Stimulated activated CD8-positive, alpha-beta memory T cell treated with anti-CD3 and anti-CD28 coated beads, Interleukin-12 subunit alpha, Interleukin-12 subunit beta, amount 100 ng/mL, for 1 hour (primary cell): Measurements from ENCODE around the gene MYRF.

ENCODE experiments used
- DNase-seq: peaks from one replicate; pipeline ENCODE4 v3.0.0-alpha.2; 2020; ENCODE audit warnings: low read depth

The MYRF gene

DNA sequence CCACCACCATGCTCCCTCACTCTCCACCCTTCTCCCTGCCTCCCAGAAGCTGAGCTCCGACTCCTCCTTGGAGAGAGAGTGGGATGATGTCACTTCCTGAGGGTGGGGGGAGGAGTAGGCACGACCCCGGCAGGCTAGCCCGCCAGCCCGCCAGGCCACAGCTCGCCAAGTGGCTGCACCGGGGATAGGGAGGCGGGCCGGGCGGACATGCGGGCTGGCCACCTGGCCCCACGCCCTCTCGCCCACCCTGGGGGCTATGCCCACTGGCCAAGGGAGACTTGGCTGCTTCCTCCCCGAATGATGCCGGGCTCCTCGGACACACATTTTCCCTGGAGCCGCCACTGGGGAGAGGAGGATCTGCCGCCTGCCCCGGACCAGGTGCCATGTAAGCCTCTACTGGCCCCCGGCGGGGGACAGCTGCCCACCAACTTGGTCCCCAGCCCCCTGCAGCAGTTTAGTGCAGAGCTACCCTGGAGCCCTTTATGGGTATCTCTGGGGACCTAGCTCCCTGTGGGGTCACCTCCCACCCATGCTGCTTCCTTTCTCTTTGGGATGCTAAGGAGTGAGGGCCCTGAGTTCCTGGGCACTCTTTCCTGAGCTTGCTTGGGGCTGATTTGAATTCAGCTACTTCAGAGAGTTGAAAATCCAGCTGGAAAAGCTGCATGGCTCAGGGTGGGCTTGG lies 33.7 kb upstream of the MYRF start:
- DNase-seq, result no peak

DNA sequence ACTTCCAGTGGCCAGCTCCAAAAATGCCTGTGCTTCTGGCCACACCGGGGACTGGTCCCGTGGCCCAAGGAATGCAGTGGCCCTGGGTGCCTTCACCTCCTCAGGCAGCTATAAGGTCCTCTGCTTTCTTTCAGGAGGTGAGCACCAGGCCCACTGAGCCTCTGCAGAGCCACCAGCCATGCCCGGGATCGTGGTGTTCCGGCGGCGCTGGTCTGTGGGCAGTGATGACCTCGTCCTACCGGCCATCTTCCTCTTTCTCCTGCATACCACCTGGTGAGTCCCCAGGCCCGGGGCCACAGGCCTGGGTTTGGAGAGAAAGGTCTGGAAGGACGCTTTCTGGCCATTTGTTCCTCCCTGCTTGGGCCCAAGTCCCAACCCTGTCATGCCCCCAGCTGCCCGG lies 32.5 kb upstream of the MYRF start:
- no peak for DNase-seq

DNA sequence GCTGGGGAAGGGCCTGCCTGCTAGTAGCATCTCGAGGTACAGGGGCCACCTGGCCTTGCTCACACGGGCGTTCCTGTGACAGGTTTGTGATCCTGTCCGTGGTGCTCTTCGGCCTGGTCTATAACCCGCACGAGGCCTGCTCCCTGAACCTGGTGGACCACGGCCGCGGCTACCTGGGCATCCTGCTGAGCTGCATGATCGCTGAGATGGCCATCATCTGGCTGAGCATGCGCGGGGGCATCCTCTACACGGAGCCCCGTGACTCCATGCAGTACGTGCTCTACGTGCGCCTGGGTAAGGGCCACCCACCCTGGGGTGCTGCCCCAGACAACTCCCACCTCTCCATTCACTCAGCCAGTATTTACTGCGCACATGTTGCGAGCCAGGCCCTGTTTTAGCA lies 31.8 kb upstream of the MYRF start:
- DNase-seq, result no peak

DNA sequence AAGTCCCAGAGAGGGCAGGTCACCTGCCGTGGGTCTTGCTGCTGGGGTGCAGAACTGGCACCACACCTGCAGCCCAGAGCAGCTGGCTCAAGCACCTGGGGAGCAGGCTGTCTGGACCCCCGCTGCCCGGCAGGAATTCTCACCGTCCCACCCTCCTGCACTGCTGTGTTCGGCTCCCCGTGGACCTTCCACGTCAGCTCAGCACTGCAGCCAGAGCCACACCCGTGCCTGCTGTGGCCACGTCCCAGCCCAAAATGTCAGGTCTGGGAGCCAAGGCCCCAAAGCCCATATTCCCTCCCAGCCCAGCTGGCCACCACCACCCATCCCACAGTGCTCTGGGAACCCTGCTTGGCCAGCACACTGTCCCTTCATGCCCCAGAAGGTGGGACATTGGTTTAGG lies 28.0 kb upstream of the MYRF start:
- no peak for DNase-seq

DNA sequence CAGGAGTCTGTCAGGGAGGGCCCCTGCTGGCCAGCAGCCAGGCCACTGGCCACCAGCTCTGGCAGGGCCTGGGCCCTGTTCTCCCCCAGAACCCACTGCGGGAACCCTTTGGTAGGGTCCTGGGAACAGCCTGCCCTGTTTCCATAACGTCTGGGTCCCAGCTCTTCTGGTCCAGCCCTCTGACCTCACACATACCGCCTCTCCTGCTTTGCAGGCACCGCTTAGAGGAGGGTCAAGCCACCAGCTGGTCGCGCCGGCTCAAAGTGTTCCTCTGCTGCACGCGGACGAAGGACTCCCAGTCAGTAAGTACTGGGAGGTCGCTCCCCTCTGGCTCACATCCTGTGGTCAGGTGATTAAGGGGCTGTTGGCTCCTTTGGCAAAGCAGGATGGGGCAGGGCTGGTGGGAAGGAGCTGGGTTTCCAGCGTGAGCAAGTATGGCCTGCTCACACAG lies 26.6 kb upstream of the MYRF start:
- no peak for DNase-seq

DNA sequence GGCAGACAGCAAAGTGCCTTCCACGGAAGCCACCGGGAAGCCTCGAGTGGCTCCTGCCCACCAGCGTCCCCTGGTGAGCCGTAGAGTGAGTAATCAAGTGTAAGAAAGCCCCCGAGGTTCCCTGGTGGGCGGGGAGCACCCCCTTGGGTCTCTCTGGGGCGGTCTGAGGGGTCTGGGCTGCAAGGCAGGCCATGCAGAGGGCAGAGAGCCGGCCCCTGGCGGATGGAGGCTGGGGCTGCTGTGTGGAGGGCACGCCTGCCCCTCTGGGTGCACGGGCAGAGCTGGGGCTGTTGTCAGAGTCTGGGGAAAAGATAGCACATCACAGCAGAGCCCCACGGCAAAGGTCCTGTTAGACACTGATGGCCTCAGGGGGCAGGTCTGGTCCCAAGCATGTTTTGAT lies 25.7 kb upstream of the MYRF start:
- DNase-seq, result no peak

DNA sequence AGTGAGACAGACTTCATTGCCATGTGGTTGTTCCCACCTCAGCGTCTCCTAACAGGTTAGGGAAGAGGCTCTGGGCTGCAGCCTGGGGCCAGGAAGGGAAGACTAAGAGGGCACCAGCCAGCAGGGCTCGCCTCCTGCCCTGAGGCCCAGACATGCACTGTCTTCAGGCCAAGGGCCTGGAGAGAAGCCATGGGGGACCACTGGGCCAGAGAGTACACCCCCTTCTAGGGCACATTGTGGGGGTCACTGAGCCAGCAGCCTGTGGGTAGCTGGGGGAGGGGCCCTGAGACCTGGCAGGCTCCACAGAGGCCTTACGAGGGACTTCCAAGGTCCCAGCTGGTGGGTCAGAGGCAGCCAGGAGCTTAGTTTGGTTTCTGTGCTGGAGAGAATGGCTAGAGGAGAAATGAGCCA lies 25.0 kb upstream of the MYRF start:
- DNase-seq, result no peak

GRCh38 chr11:61728066-61728939 lies 24.1 kb upstream of the MYRF start:
- DNase-seq, result no peak

- DNase-seq, result no peak
These were observed 23.6 kb upstream of the MYRF start for GRCh38 chr11:61728940-61729219.

- no peak for DNase-seq
These were observed 22.0 kb upstream of the MYRF start for GRCh38 chr11:61730240-61730994.

- DNase-seq, result no peak
These were observed 21.1 kb upstream of the MYRF start for GRCh38 chr11:61731211-61731951.

- DNase-seq, result no peak
These were observed 20.3 kb upstream of the MYRF start for GRCh38 chr11:61731952-61732675.

DNA sequence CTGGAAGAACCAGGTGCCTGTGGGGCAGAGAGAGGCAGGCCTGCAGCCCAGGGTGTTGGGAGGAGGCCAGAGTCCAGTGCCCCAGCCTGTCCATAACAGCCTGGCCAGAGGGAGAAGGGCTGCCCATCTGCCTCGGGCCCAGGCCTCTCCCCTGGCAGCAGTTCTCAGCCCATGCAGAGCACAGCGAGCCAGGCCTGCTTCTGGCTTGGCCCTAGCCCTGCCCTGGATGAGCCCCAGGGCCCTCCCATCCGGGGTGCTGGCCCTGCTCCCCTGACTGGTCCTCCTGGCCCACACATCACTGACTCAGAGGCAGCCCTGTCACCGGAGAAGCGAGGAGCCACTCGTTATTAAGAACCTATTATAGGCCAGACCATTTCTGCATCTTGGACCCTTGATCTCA lies 19.7 kb upstream of the MYRF start:
- DNase-seq, result no peak

GRCh38 chr11:61733120-61733978 lies 19.1 kb upstream of the MYRF start:
- peak; percentile 66 for DNase-seq

DNA sequence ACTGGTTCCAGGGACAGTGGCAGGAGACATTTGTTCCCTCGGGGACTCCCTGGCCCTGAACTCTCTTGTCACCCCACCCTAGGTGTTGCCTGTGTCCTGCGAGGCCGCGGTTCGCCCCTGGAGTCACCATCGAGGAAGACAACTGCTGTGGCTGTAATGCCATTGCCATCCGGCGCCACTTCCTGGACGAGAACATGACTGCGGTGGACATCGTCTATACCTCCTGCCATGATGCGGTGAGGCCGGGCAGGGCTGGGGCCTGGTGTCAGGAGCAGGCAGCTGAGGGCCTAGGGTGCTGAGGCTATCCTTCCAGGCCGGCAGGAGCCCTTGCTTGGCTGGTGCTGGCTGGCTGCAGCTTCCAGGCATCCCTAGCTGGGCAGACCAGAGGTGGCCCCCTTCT lies 17.7 kb upstream of the MYRF start:
- no peak for DNase-seq

DNA sequence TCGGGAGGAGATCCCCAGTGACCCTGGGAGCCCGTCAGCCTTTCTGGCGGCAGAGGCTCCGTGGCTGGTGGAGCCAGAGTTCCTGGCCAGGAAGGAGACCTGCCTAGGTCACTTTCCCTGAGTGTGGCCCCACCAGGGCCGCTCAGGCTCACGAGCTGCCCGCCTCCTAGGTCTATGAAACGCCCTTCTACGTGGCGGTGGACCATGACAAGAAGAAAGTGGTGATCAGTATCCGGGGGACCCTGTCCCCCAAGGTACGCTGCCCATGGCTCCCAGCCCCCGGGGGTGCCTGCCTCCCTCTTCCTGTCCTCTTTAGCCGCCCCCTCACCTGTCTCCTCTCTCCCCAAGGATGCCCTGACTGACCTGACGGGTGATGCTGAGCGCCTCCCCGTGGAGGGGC lies 17.0 kb upstream of the MYRF start:
- no peak for DNase-seq

- no peak for DNase-seq
These were observed 16.1 kb upstream of the MYRF start for GRCh38 chr11:61736310-61736709.

DNA sequence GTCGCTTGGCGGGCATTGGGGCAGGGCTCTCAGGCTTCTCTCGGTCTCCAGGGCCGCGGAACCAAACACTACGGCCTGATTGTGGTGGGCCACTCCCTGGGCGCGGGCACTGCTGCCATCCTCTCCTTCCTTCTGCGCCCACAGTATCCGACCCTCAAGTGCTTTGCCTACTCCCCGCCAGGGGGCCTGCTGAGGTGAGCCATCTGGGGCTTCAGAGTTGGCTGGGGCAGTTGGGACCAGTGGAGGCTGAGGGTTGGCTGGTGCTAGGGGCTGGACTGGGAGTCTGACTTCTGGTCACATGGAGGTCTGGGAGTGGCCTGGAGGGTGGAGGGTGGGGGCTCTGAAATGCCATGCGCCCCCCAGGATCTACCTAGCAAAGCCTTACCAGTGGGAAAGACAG lies 15.3 kb upstream of the MYRF start:
- DNase-seq, result no peak

DNA sequence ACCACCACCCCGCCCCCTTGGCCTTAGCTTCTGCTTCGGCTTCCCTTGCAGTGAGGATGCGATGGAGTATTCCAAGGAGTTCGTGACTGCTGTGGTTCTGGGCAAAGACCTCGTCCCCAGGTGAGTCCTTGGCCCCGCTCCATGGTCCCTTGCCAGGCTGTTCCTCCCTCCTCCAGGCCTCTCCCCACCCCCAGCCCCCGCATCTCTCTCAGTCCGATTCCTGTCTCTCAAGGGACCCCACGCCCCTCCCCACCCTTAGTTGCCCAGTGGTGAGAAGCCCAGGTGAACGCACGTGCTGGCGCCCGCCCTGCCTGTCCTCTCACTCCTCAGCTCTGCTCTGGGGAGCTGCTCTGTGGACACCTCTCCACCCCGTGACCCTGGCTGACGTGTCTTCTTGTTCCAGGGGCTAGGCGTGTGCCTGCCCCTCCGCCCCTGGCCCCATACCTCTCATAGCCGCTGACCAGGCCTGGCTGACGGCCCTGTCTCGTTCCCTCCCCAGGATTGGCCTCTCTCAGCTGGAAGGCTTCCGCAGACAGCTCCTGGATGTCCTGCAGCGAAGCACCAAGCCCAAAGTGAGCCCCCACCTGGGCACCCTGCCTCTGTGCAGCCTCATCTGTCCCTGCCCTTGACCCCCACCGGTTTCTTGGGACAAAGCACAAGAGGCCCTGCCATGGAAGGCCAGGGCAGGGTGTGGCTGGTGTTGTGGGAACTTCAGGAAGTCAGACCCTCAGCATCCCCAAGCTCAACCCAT lies 14.6 kb upstream of the MYRF start:
- DNase-seq, result no peak

DNA sequence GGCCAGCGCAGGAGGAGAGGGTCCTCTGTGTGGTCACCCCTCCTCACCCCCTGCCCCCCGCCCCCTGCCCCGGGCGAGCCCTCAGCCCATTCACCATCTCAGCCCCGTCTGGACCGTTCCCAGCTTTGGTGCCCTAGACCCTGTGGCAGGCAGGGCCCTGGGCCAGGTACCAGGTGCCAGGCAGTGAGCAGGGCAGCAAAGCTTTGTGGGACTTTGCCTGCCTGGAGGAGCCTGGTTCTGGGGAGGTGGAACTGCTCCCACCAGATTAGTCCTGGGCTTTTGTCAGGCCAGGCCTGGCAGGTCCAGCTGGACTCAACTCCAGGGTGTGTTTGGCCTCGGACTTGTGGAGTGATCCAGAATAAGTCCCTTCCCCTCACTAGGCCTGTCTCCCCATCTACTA lies 13.7 kb upstream of the MYRF start:
- DNase-seq, result no peak
